IPS-18a (cell line): ENCODE data around the gene TFF2.

Experiments used
- H3K27ac ChIP-seq: one replicate; pipeline ENCODE4 v1.5.1; 2013; ENCODE audit warnings: low read length
- H3K27me3 ChIP-seq: one replicate; pipeline ENCODE4 v1.6.1; 2013; ENCODE audit warnings: mild to moderate bottlenecking, low read length; ENCODE audit not compliant: control insufficient read depth, insufficient read depth
- H3K36me3 ChIP-seq: one replicate; pipeline ENCODE4 v1.6.1; 2013; ENCODE audit warnings: low read depth, low read length; ENCODE audit not compliant: control insufficient read depth
- H3K4me1 ChIP-seq: one replicate; pipeline ENCODE4 v1.6.1; 2013; ENCODE audit warnings: low read depth, low read length; ENCODE audit not compliant: control insufficient read depth
- H3K4me3 ChIP-seq: one replicate; pipeline ENCODE4 v1.5.1; 2013; ENCODE audit warnings: low read length
- H3K9ac ChIP-seq: one replicate; pipeline ENCODE4 v1.6.1; 2013; ENCODE audit warnings: mild to moderate bottlenecking, low read length, moderate library complexity
- H3K9me3 ChIP-seq: one replicate; pipeline ENCODE4 v1.6.1; 2013; ENCODE audit warnings: low read depth, low read length; ENCODE audit not compliant: control insufficient read depth

The TFF2 gene

GRCh38 chr21:42303443-42303842, 47.4 kb downstream of the TFF2 start:
- Histone ChIP-seq H3K36me3 (no peaks in the 10 kb centered on the region), H3K4me1 (peaks cover 1% of the 10 kb centered on the region), H3K9ac (no peak overlapping the region)

GRCh38 chr21:42302794-42303193, 48.0 kb downstream of the TFF2 start:
- H3K4me3 ChIP-seq = no peak overlapping the region
- no peak overlapping the region for H3K27ac ChIP-seq
- peaks cover 3% of the 10 kb centered on the region for H3K4me1 ChIP-seq
- no peaks in the 10 kb centered on the region for H3K27me3 ChIP-seq
- H3K9ac ChIP-seq = no peak overlapping the region
- no peaks in the 10 kb centered on the region for H3K9me3 ChIP-seq
- no peaks in the 10 kb centered on the region for H3K36me3 ChIP-seq

More at GRCh38 chr21:42303443-42303842, 47.4 kb downstream of the TFF2 start:
- Histone ChIP-seq H3K9me3 (no peaks in the 10 kb centered on the region), H3K27me3 (no peaks in the 10 kb centered on the region), H3K4me3 (no peak overlapping the region), H3K27ac (no peak overlapping the region)

GRCh38 chr21:42302076-42302650, 48.6 kb downstream of the TFF2 start:
- H3K9ac ChIP-seq = no peak overlapping the region
- H3K9me3 ChIP-seq = no peaks in the 10 kb centered on the region
- H3K27me3 ChIP-seq = no peaks in the 10 kb centered on the region
- H3K4me3 ChIP-seq = no peak overlapping the region
- no peak overlapping the region for H3K27ac ChIP-seq
- peaks cover 3% of the 10 kb centered on the region for H3K4me1 ChIP-seq
- H3K36me3 ChIP-seq = no peaks in the 10 kb centered on the region

GRCh38 chr21:42301371-42302075, 49.3 kb downstream of the TFF2 start:
- Histone ChIP-seq H3K27ac (no peak overlapping the region), H3K4me3 (no peak overlapping the region), H3K9ac (no peak overlapping the region), H3K4me1 (peaks cover 3% of the 10 kb centered on the region), H3K36me3 (no peaks in the 10 kb centered on the region), H3K27me3 (no peaks in the 10 kb centered on the region), H3K9me3 (no peaks in the 10 kb centered on the region)

GRCh38 chr21:42300956-42301355, 49.8 kb downstream of the TFF2 start:
- Histone ChIP-seq H3K4me1 (peaks cover 3% of the 10 kb centered on the region), H3K9ac (no peak overlapping the region), H3K27me3 (no peaks in the 10 kb centered on the region), H3K4me3 (no peak overlapping the region), H3K36me3 (no peaks in the 10 kb centered on the region), H3K27ac (no peak overlapping the region), H3K9me3 (no peaks in the 10 kb centered on the region)

- H3K4me1 ChIP-seq = peaks cover 3% of the 10 kb centered on the region
- H3K9ac ChIP-seq = no peak overlapping the region
- no peaks in the 10 kb centered on the region for H3K9me3 ChIP-seq
- H3K36me3 ChIP-seq = no peaks in the 10 kb centered on the region
- H3K27ac ChIP-seq = no peak overlapping the region
- no peaks in the 10 kb centered on the region for H3K27me3 ChIP-seq
- H3K4me3 ChIP-seq = no peak overlapping the region
Observed at GRCh38 chr21:42300045-42300583, 50.7 kb downstream of the TFF2 start.

GRCh38 chr21:42299324-42300044, 51.3 kb downstream of the TFF2 start:
- Histone ChIP-seq H3K4me1 (peaks cover 3% of the 10 kb centered on the region), H3K27ac (no peak overlapping the region), H3K9me3 (no peaks in the 10 kb centered on the region), H3K27me3 (no peaks in the 10 kb centered on the region), H3K36me3 (no peaks in the 10 kb centered on the region), H3K9ac (no peak overlapping the region), H3K4me3 (no peak overlapping the region)

- no peak overlapping the region for H3K4me3 ChIP-seq
- H3K27ac ChIP-seq = no peak overlapping the region
- H3K36me3 ChIP-seq = no peaks in the 10 kb centered on the region
- no peaks in the 10 kb centered on the region for H3K27me3 ChIP-seq
- H3K9me3 ChIP-seq = no peaks in the 10 kb centered on the region
- peaks cover 3% of the 10 kb centered on the region for H3K4me1 ChIP-seq
- H3K9ac ChIP-seq = no peak overlapping the region
Observed at GRCh38 chr21:42298657-42299056, 52.1 kb downstream of the TFF2 start.

GRCh38 chr21:42298237-42298636, 52.6 kb downstream of the TFF2 start:
- Histone ChIP-seq H3K9me3 (no peaks in the 10 kb centered on the region), H3K9ac (no peak overlapping the region), H3K27ac (no peak overlapping the region), H3K27me3 (no peaks in the 10 kb centered on the region), H3K36me3 (no peaks in the 10 kb centered on the region), H3K4me3 (no peak overlapping the region), H3K4me1 (peaks cover 3% of the 10 kb centered on the region)

- peaks cover 3% of the 10 kb centered on the region for H3K4me1 ChIP-seq
- H3K4me3 ChIP-seq = no peak overlapping the region
- H3K27me3 ChIP-seq = no peaks in the 10 kb centered on the region
- no peak overlapping the region for H3K9ac ChIP-seq
- H3K27ac ChIP-seq = no peak overlapping the region
- H3K9me3 ChIP-seq = no peaks in the 10 kb centered on the region
- H3K36me3 ChIP-seq = no peaks in the 10 kb centered on the region
Observed at GRCh38 chr21:42297377-42297776, 53.4 kb downstream of the TFF2 start.

- Histone ChIP-seq H3K36me3 (no peaks in the 10 kb centered on the region), H3K27me3 (no peaks in the 10 kb centered on the region), H3K9ac (no peak overlapping the region), H3K27ac (no peak overlapping the region), H3K9me3 (no peaks in the 10 kb centered on the region), H3K4me1 (peaks cover 3% of the 10 kb centered on the region), H3K4me3 (no peak overlapping the region)
Observed at GRCh38 chr21:42296501-42296900, 54.3 kb downstream of the TFF2 start.
